ENCODE results near the gene CMPK1. TPM values are rescaled to one million over a fixed set of nuclear protein-coding genes. Genes with fewer than 3 reads are reported as not detected.

The CMPK1 gene
- total and polyA plus RNA-seq, 8 donors: 25.7 to 174 (median 98.0) TPM

DNA sequence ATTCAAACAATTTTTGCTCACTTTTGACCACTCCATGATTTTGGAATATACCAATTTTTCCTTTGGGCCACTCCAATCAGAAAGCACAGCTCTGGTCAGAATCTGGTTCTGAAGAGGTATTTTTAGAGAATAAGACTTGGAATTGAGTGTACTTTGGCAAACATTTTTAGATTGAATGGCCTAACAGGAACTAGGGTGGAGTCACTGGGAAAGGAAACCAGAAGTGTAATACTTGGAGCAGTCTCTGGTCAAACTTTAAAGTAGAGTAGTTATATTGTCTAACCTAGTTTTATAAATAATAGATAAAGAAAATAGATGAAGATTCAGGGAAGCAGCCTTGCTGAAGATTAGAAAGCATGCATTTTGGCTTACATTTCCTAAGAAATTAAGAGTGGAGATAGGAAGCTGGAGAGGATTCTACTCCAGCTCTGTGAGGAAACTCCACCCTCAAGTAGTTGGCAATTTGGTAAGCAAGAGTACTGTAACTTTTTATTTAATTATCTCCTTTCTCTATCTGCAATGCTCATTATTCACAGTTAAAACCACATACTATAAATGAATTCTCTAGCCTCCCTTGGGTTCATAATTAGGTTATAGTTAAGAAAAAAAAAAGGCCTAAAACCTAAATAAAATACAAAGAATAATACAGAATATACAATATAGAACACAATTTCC lies 35.4 kb upstream of the CMPK1 start:
- no peaks in the 10 kb centered on the region for H3K4me1 ChIP-seq
- TF ChIP-seq POLR2AphosphoS5 (IDR thresholded peaks at IDR 0.05) (no peak), POLR2A (IDR thresholded peaks at IDR 0.05) (no peak)
- TF ChIP-seq, protein P1, sequence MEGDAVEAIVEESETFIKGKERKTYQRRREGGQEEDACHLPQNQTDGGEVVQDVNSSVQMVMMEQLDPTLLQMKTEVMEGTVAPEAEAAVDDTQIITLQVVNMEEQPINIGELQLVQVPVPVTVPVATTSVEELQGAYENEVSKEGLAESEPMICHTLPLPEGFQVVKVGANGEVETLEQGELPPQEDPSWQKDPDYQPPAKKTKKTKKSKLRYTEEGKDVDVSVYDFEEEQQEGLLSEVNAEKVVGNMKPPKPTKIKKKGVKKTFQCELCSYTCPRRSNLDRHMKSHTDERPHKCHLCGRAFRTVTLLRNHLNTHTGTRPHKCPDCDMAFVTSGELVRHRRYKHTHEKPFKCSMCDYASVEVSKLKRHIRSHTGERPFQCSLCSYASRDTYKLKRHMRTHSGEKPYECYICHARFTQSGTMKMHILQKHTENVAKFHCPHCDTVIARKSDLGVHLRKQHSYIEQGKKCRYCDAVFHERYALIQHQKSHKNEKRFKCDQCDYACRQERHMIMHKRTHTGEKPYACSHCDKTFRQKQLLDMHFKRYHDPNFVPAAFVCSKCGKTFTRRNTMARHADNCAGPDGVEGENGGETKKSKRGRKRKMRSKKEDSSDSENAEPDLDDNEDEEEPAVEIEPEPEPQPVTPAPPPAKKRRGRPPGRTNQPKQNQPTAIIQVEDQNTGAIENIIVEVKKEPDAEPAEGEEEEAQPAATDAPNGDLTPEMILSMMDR (IDR thresholded peaks at IDR 0.05): no peak
- intact Hi-C loops (cut with DNase I; ENCODE audit: low total_unique reads): no loop called here
- no peak overlapping the region for H3K4me3 ChIP-seq
- peak overlapping the region in 1 of 5 donors; percentile 9 for H3K27ac ChIP-seq
- no peak for DNase-seq
- peaks cover 0 to 39% (median 7%) of the 10 kb centered on the region in 4 donors for H3K36me3 ChIP-seq
- no peaks in the 10 kb centered on the region for H3K9me3 ChIP-seq
- no peaks in the 10 kb centered on the region for H3K27me3 ChIP-seq

GRCh38 chr1:47302472-47302871 lies 31.1 kb upstream of the CMPK1 start:
- intact Hi-C loops (cut with DNase I; ENCODE audit: low total_unique reads): no loop called here
- H3K36me3 ChIP-seq: peaks cover 0 to 38% (median 7%) of the 10 kb centered on the region in 4 donors
- WGBS, 5 donors: 95 to 100% (median 96%) methylated on average over 2 of the region's 2 CpGs
- H3K27me3 ChIP-seq: no peaks in the 10 kb centered on the region
- no peak overlapping the region for H3K4me3 ChIP-seq
- H3K4me1 ChIP-seq: no peaks in the 10 kb centered on the region
- H3K27ac ChIP-seq: no peak overlapping the region
- no peak for DNase-seq
- H3K9me3 ChIP-seq: no peaks in the 10 kb centered on the region
- TF ChIP-seq POLR2AphosphoS5 (IDR thresholded peaks at IDR 0.05): no peak
- TF ChIP-seq, protein P1 (IDR thresholded peaks at IDR 0.05): no peak
- TF ChIP-seq EP300 (IDR thresholded peaks at IDR 0.05): no peak
- TF ChIP-seq POLR2A (IDR thresholded peaks at IDR 0.05): no peak

GRCh38 chr1:47309427-47309826 lies 24.2 kb upstream of the CMPK1 start:
- TF ChIP-seq EP300 (IDR thresholded peaks at IDR 0.05) (no peak), POLR2A (IDR thresholded peaks at IDR 0.05) (no peak), POLR2AphosphoS5 (IDR thresholded peaks at IDR 0.05) (no peak)
- TF ChIP-seq, protein P1 (IDR thresholded peaks at IDR 0.05): no peak
- 85 to 96% (median 94%) methylated on average over 4 of the region's 4 CpGs for WGBS, 5 donors
- Histone ChIP-seq H3K4me1 (peaks cover 0 to 18% (median 13%) of the 10 kb centered on the region in 4 donors), H3K9me3 (no peaks in the 10 kb centered on the region), H3K36me3 (peaks cover 0 to 16% (median 0%) of the 10 kb centered on the region in 4 donors), H3K27me3 (no peaks in the 10 kb centered on the region), H3K4me3 (no peak overlapping the region), H3K27ac (no peak overlapping the region)
- DNase-seq: no peak
- intact Hi-C loops (cut with DNase I; ENCODE audit: low total_unique reads): no loop called here

DNA sequence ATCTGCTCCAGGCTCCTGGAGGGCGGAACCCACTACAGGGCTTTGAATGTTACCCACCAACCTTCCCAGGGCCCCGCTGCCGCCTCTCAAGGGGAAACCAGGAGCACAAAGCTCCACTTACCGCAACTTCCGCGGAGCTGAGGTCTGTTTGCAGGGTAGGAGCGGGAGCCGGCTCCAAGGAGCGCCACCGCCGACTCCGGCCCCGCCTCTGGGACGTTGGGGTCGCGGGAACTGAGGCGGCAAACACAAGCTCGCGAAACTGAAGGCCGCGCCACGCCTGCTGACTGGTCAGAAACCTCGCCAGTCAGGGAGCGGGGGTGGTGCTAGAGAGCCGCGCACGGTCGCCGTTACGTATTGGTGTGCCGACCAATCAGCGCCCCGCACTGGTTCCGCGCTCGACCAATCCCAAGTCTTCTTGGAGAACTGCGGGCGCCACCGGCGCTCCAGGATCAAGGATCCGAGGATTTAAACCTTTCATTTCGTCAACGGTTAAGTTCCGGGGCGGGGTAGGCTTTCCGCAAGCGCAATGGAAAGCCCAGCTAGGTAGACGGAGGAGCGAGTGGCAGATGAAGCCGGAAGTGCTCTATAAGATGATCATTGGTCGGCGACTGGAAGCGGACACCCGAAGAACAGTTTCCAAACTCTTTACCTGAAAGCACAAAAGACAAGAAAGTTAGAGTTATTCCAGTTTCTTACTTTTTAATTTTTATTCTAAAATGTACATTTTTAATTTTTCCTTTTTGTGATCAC lies 19.5 kb upstream of the CMPK1 start, which contains the start of gene STIL:
Gene STIL (minus strand): TSS at position 233 of the 750 bp plus-strand sequence. CDS start 3,828 bp downstream, outside the sequence.
- Histone ChIP-seq H3K4me3 (peak within 1 kb of the TSS; percentile 64 to 83 (median 73)), H3K27me3 (no peaks in the 10 kb centered on the region), H3K4me1 (peaks cover 0 to 23% (median 15%) of the 10 kb centered on the region in 4 donors), H3K36me3 (peaks cover 0 to 8% (median 0%) of the 10 kb centered on the region in 4 donors), H3K27ac (peak within 1 kb of the TSS; percentile 79 to 89 (median 86)), H3K9me3 (no peaks in the 10 kb centered on the region)
- WGBS, 5 donors: 0 to 1% (median 0%) methylated on average over 50 to 54 of the region's 54 CpGs
- TF ChIP-seq POLR2A (IDR thresholded peaks at IDR 0.05) (peak in 2 of 4 donors; percentile 38 to 39), EP300 (IDR thresholded peaks at IDR 0.05) (no peak), POLR2AphosphoS5 (IDR thresholded peaks at IDR 0.05) (peak; percentile 71 to 92 (median 88))
- TF ChIP-seq, protein P1 (IDR thresholded peaks at IDR 0.05): no peak
- peak; percentile 99 to 100 for DNase-seq
- intact Hi-C loops (cut with DNase I; ENCODE audit: low total_unique reads): no loop called here
